T-cell (primary cell): Measurements from ENCODE around the gene TGFBR2. TPM values are rescaled to one million over a fixed set of nuclear protein-coding genes. Genes with fewer than 3 reads are reported as not detected.
A peak's percentile ranks its signal among the peaks of the same experiment; 100 is the strongest.
"Not testable (repeated sequence)": the region's sequence is repeated elsewhere in the genome, so short reads cannot be mapped to it uniquely, and the experiment has no call there.

Experiments
- ATAC-seq, 4 experiments: fragments of 200-7000 bp in 3 of 4; fragments of 150-1000 bp in 1 of 4; cut with Tn5 transposase; replicated peaks in 1 of 4; 1 replicate in 3 of 4; 2 replicates in 1 of 4; pipeline ENCODE4 v1.10.0; 2021; ENCODE audit warnings: moderate library complexity in 3 of 4, mild to moderate bottlenecking in 2 of 4, moderate number of reproducible peaks in 1 of 4
- CTCF ChIA-PET, 2 donors: fragments of 300-600 bp; sonication (Branson Sonifier 250); formaldehyde crosslinking; loops; one replicate each; lab custom pipeline; 2022; ENCODE audit warnings: antibody characterized with exemption in 2 of 2; lab: Charles Lee
- POLR2A ChIA-PET, 2 donors: fragments of 300-600 bp; sonication (Branson Sonifier 250); formaldehyde crosslinking; loops; one replicate each; lab custom pipeline; 2022; ENCODE audit warnings: antibody characterized with exemption in 2 of 2; lab: Charles Lee
- DNase-seq, 35 experiments: peaks; one replicate each; pipeline versions ENCODE4 v3.0.0 to v3.0.0-alpha.2; 2013 to 2023
- H3K27ac ChIP-seq: one replicate; pipeline ENCODE4 v1.5.1; 2013; ENCODE audit warnings: low read length
- H3K27me3 ChIP-seq, 2 experiments: replicated peaks in 1 of 2; 1 replicate in 1 of 2; 2 replicates in 1 of 2; pipeline versions ENCODE4 v1.6.1 to v1.7.0; 2013; ENCODE audit warnings: low read length in 1 of 2, mixed read lengths in 1 of 2; ENCODE audit not compliant: control insufficient read depth in 2 of 2, insufficient read depth in 2 of 2; ENCODE audit errors: extremely low read depth in 1 of 2
- H3K36me3 ChIP-seq, 2 donors: 1 replicate in 1 of 2; 2 replicates in 1 of 2; pipeline versions ENCODE4 v1.6.1 to v1.7.0; 2013; ENCODE audit warnings: low read length in 1 of 2; ENCODE audit not compliant: control insufficient read depth in 2 of 2, insufficient read depth in 1 of 2; ENCODE audit errors: extremely low read depth in 1 of 2
- H3K4me1 ChIP-seq, 2 experiments: 1 replicate in 1 of 2; 2 replicates in 1 of 2; pipeline versions ENCODE4 v1.6.1 to v1.7.0; 2013; ENCODE audit warnings: low read length in 2 of 2, mixed read lengths in 1 of 2; ENCODE audit not compliant: insufficient read depth in 2 of 2, control insufficient read depth in 1 of 2; ENCODE audit errors: extremely low read depth in 1 of 2
- H3K4me3 ChIP-seq, 2 donors: 1 replicate in 1 of 2; 2 replicates in 1 of 2; pipeline versions ENCODE4 v1.5.1 to v1.7.0; 2013; ENCODE audit warnings: mild to moderate bottlenecking in 2 of 2, low read length in 1 of 2, moderate library complexity in 1 of 2; ENCODE audit not compliant: control insufficient read depth in 1 of 2; ENCODE audit errors: extremely low read depth in 1 of 2
- H3K9me3 ChIP-seq: 2 replicates; pipeline ENCODE4 v1.7.0; 2013
- H3K27ac Mint-ChIP-seq, 2 donors: one replicate each; pipeline ENCODE4 v1.8.0; 2020 to 2021; ENCODE audit warnings: mild to moderate bottlenecking in 2 of 2, mixed read lengths in 2 of 2
- H3K27me3 Mint-ChIP-seq, 2 donors: one replicate each; pipeline ENCODE4 v1.8.0; 2021 to 2022; ENCODE audit warnings: mixed read lengths in 2 of 2
- H3K36me3 Mint-ChIP-seq: one replicate; pipeline ENCODE4 v1.8.0; 2021; ENCODE audit warnings: mixed read lengths
- H3K4me1 Mint-ChIP-seq, 3 donors: one replicate each; pipeline ENCODE4 v1.8.0; 2020 to 2022; ENCODE audit warnings: mixed read lengths in 3 of 3, mild to moderate bottlenecking in 1 of 3
- H3K4me3 Mint-ChIP-seq, 3 donors: one replicate each; pipeline ENCODE4 v1.8.0; 2020 to 2022; ENCODE audit warnings: mild to moderate bottlenecking in 3 of 3, mixed read lengths in 3 of 3, moderate library complexity in 3 of 3
- H3K9me3 Mint-ChIP-seq, 3 donors: one replicate each; pipeline ENCODE4 v1.8.0; 2020 to 2022; ENCODE audit warnings: mixed read lengths in 3 of 3
- WGBS: methylation state at CpG from one replicate; pipeline ENCODE4 v1.1.5; 2013; ENCODE audit warnings: missing lambda C conversion rate; ENCODE audit not compliant: insufficient coverage; 5-methylcytosine and 5-hydroxymethylcytosine counted together
- total RNA-seq, 35 experiments: library from RNA in 6 of 35; stranded (reverse) in 6 of 35; fragments of 120-200 nt in 1 of 35; gene quantifications; one replicate each; pipeline versions ENCODE4 v1.2.1 to v1.2.4 and lab custom pipeline; 2013 to 2026

The TGFBR2 gene
- total RNA-seq, 5 donors from 2014 or later (not counting 1 experiment from before 2014, with no cell fraction given) = 114 to 145 (median 127) TPM

GRCh38 chr3:30622790-30623189 lies 16.4 kb downstream of the TGFBR2 start:
- Histone ChIP-seq H3K36me3 (peaks cover 0 to 36% of the 10 kb centered on the region in 2 donors), H3K4me1 (peaks cover 69 to 90% of the 10 kb centered on the region in 2 experiments), H3K27ac (peak overlapping the region; percentile 48), H3K27me3 (no peaks in the 10 kb centered on the region), H3K4me3 (no peak overlapping the region), H3K9me3 (no peaks in the 10 kb centered on the region)
- Mint-ChIP-seq H3K27ac (peak overlapping the region; percentile 93), H3K4me1 (peaks cover 94 to 96% (median 96%) of the 10 kb centered on the region in 3 donors), H3K4me3 (peak overlapping the region; percentile 47 to 97 (median 61)), H3K36me3 (peaks cover 58% of the 10 kb centered on the region), H3K9me3 (no peaks in the 10 kb centered on the region), H3K27me3 (no peaks in the 10 kb centered on the region)
- WGBS = no CpG with 5 or more reads among the region's 3 CpGs
- POLR2A ChIA-PET = interaction anchor here (0.5 to 1.2 kb wide), 7 partner anchors 9 to 956 kb away, joined by 3 to 18 read pairs (median 8); no protein-coding TSS in a partner anchor
- CTCF ChIA-PET = interaction anchor here (0.6 to 0.9 kb wide), 7 partner anchors 14 to 447 kb away, joined by 3 to 9 read pairs (median 5); partner anchors contain the start of gene TGFBR2 (in 1 of the 2)
- ATAC-seq (no peak), DNase-seq (no peak)

DNA sequence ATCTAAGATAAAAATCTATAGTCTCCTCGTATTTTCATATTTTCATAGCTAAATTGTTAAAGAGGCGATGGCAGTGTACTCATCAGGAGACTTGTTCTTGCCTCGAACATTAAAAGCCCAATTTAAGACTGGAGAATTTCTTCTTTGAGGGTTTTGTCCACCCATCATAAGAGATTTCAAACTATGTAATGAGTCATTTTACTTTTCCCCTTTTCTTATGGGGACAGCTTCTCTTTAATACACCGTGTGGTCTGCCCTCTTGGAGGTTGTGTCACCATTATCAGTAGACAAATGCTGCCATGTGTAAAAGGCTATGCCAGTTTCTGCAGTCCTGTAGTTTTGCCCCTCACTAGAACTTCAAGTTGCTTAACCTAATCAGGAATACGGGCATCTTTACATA lies 16.9 kb downstream of the TGFBR2 start:
- WGBS = no CpG with 5 or more reads among the region's 5 CpGs
- no peaks in the 10 kb centered on the region for H3K9me3 ChIP-seq
- H3K4me3 Mint-ChIP-seq = peak overlapping the region; percentile 47 to 97 (median 61)
- H3K4me1 ChIP-seq = peaks cover 64 to 90% of the 10 kb centered on the region in 2 experiments
- ChIA-PET CTCF (interaction anchor here (0.7 to 0.9 kb wide), 5 partner anchors 35 to 448 kb away, joined by 3 to 9 read pairs (median 6); no protein-coding TSS in a partner anchor), POLR2A (interaction anchor here (0.6 to 1.2 kb wide), 4 partner anchors 32 to 956 kb away, joined by 3 to 17 read pairs (median 8); no protein-coding TSS in a partner anchor)
- H3K27me3 ChIP-seq = no peaks in the 10 kb centered on the region
- H3K36me3 Mint-ChIP-seq = peaks cover 56% of the 10 kb centered on the region
- H3K36me3 ChIP-seq = peaks cover 0 to 36% of the 10 kb centered on the region in 2 donors
- peaks cover 94 to 96% (median 95%) of the 10 kb centered on the region in 3 donors for H3K4me1 Mint-ChIP-seq
- H3K4me3 ChIP-seq = no peak overlapping the region
- ATAC-seq (no peak), DNase-seq (no peak)
- peak overlapping the region; percentile 93 for H3K27ac Mint-ChIP-seq
- peak overlapping the region; percentile 48 for H3K27ac ChIP-seq
- no peaks in the 10 kb centered on the region for H3K27me3 Mint-ChIP-seq
- no peaks in the 10 kb centered on the region for H3K9me3 Mint-ChIP-seq

GRCh38 chr3:30624480-30624879 lies 18.1 kb downstream of the TGFBR2 start:
- peaks cover 0 to 41% of the 10 kb centered on the region in 2 donors for H3K36me3 ChIP-seq
- not testable (repeated sequence) for H3K27ac ChIP-seq, H3K27me3 ChIP-seq, DNase-seq, H3K9me3 ChIP-seq, H3K9me3 Mint-ChIP-seq, ATAC-seq, H3K4me3 ChIP-seq, H3K27me3 Mint-ChIP-seq
- Mint-ChIP-seq H3K27ac (peak overlapping the region; percentile 93), H3K4me3 (peak overlapping the region in 2 of 3 donors; percentile 43 to 97), H3K4me1 (peaks cover 94 to 96% (median 95%) of the 10 kb centered on the region in 3 donors), H3K36me3 (peaks cover 59% of the 10 kb centered on the region)
- ChIA-PET POLR2A (interaction anchor here (0.6 to 0.9 kb wide), 5 partner anchors 11 to 55 kb away, joined by 3 to 4 read pairs (median 4); no protein-coding TSS in a partner anchor), CTCF (interaction anchor here (0.9 kb wide), 3 partner anchors 11 to 305 kb away, joined by 3 to 4 read pairs (median 3); no protein-coding TSS in a partner anchor)
- WGBS = 100% methylated on average over 2 of the region's 6 CpGs
- H3K4me1 ChIP-seq = peaks cover 69 to 89% of the 10 kb centered on the region in 2 experiments

- WGBS = 100% methylated on average over 1 of the region's 4 CpGs
- no peak for ATAC-seq
- peaks cover 69 to 91% of the 10 kb centered on the region in 2 experiments for H3K4me1 ChIP-seq
- H3K27me3 ChIP-seq = no peaks in the 10 kb centered on the region
- H3K9me3 Mint-ChIP-seq = no peaks in the 10 kb centered on the region
- H3K27ac ChIP-seq = peak overlapping the region; percentile 92
- peaks cover 55% of the 10 kb centered on the region for H3K36me3 Mint-ChIP-seq
- POLR2A ChIA-PET = interaction anchor here (0.7 kb wide), 2 partner anchors 15 to 40 kb away, joined by 3 read pairs; no protein-coding TSS in a partner anchor
- H3K27me3 Mint-ChIP-seq = no peaks in the 10 kb centered on the region
- peak overlapping the region; percentile 93 for H3K27ac Mint-ChIP-seq
- CTCF ChIA-PET = no interaction called here
- H3K4me3 Mint-ChIP-seq = peak overlapping the region; percentile 6 to 97 (median 31)
- H3K4me3 ChIP-seq = peak overlapping the region in 1 of 2 donors; percentile 1
- H3K36me3 ChIP-seq = peaks cover 0 to 45% of the 10 kb centered on the region in 2 donors
- peaks cover 94 to 96% (median 95%) of the 10 kb centered on the region in 3 donors for H3K4me1 Mint-ChIP-seq
- DNase-seq = no peak
- H3K9me3 ChIP-seq = no peaks in the 10 kb centered on the region
Measured at GRCh38 chr3:30625541-30626438, 19.4 kb downstream of the TGFBR2 start.

GRCh38 chr3:30626443-30627180 lies 20.2 kb downstream of the TGFBR2 start:
- DNase-seq (no peak), ATAC-seq (no peak)
- H3K4me1 Mint-ChIP-seq = peaks cover 95 to 96% (median 95%) of the 10 kb centered on the region in 3 donors
- H3K4me3 Mint-ChIP-seq = peak overlapping the region; percentile 6 to 97 (median 31)
- ChIA-PET CTCF (no interaction called here), POLR2A (no interaction called here)
- H3K9me3 Mint-ChIP-seq = no peaks in the 10 kb centered on the region
- Histone ChIP-seq H3K4me1 (peaks cover 67 to 91% of the 10 kb centered on the region in 2 experiments), H3K27ac (peak overlapping the region; percentile 92), H3K4me3 (no peak overlapping the region), H3K36me3 (peaks cover 0 to 45% of the 10 kb centered on the region in 2 donors), H3K27me3 (no peaks in the 10 kb centered on the region), H3K9me3 (no peaks in the 10 kb centered on the region)
- peak overlapping the region; percentile 93 for H3K27ac Mint-ChIP-seq
- H3K27me3 Mint-ChIP-seq = no peaks in the 10 kb centered on the region
- WGBS = 67% methylated on average over 1 of the region's 5 CpGs
- H3K36me3 Mint-ChIP-seq = peaks cover 49% of the 10 kb centered on the region
